ENCODE results near the gene SCUBE2. TPM values are rescaled to one million over a fixed set of nuclear protein-coding genes. Genes with fewer than 3 reads are reported as not detected.

The SCUBE2 gene
- polyA plus RNA-seq, 1 of the 3 experiments (the other 2 are of a cell fraction) = 0.76 TPM

GRCh38 chr11:9003573-9004182 is 87.7 kb downstream of the SCUBE2 start, which contains the start of gene NRIP3:
Gene NRIP3, minus strand, starts transcription at chr11:9004001. Its CDS starts 66 bp downstream, at chr11:9003935.
- Histone ChIP-seq H3K4me2 (peak within 1 kb of the TSS; percentile 89), H3K27ac (ENCODE audit: low read depth in 2 of 2, low read length in 1 of 2) (no peak within 1 kb of the TSS), H3F3A (replicated peaks; ENCODE audit: insufficient read depth) (peaks cover 22% of the 10 kb centered on the region), H4K20me1 (ENCODE audit: insufficient read depth) (no peaks in the 10 kb centered on the region), H3K9ac (peak within 1 kb of the TSS; percentile 62; the same call in 1 of the 2 replicates), H3K9me2 (no peaks in the 10 kb centered on the region), H2AFZ (ENCODE audit: low read depth) (peak within 1 kb of the TSS; percentile 94), H3K9me3 (no peaks in the 10 kb centered on the region), H3K4me3 (ENCODE audit: low read depth in 2 of 2, low read length in 1 of 2) (peak within 1 kb of the TSS; percentile 54 to 65), H3K4me1 (ENCODE audit: control insufficient read depth in 1 of 2, insufficient read depth in 2 of 2, low read depth in 1 of 2, low read length in 1 of 2) (peaks cover 7 to 8% of the 10 kb centered on the region in 2 experiments; a peak in 2 of 4 replicates), H3K27me3 (ENCODE audit: insufficient read depth) (peaks cover 8% of the 10 kb centered on the region; the same call in 1 of the 2 replicates), H3K36me3 (replicated peaks in 1 of 2; ENCODE audit: control insufficient read depth in 1 of 2, insufficient read depth in 2 of 2, low read length in 1 of 2) (no peaks in the 10 kb centered on the region), H3K79me2 (ENCODE audit: insufficient read depth) (peaks cover 6% of the 10 kb centered on the region; the same call in 1 of the 2 replicates)
- ChIA-PET CTCF (interaction anchor here (1.4 to 2.1 kb wide), 2 partner anchors 89 to 134 kb away, joined by 5 to 8 read pairs; no protein-coding TSS in a partner anchor), POLR2A (no interaction called here)
- peak; percentile 94 for DNase-seq
- TF ChIP-seq SMC3 (IDR thresholded peaks at IDR 0.05; ENCODE audit: low read depth, low read length) (no peak), FOXJ3 (CRISPR knock-in tag; IDR thresholded peaks at IDR 0.05) (no peak), RAD21 (IDR thresholded peaks at IDR 0.05; ENCODE audit: low read length) (no peak), MAX (IDR thresholded peaks at IDR 0.05; ENCODE audit: low read depth) (peak; percentile 91), TAF1 (IDR thresholded peaks at IDR 0.05; ENCODE audit: borderline replicate concordance, low read depth, low read length) (no peak; the same call in 1 of the 2 replicates)
- WGBS (ENCODE audit: low lambda C conversion rate) = 5% methylated on average over 3 of the region's 83 CpGs

- Histone ChIP-seq H3K9ac (peak overlapping the region; percentile 62; the same call in 1 of the 2 replicates), H2AFZ (ENCODE audit: low read depth) (peak overlapping the region; percentile 92), H3K4me3 (ENCODE audit: low read depth in 2 of 2, low read length in 1 of 2) (peak overlapping the region; percentile 54 to 65), H3K79me2 (ENCODE audit: insufficient read depth) (peaks cover 6% of the 10 kb centered on the region; the same call in 1 of the 2 replicates), H4K20me1 (ENCODE audit: insufficient read depth) (no peaks in the 10 kb centered on the region), H3K27ac (ENCODE audit: low read depth in 2 of 2, low read length in 1 of 2) (no peak overlapping the region), H3F3A (replicated peaks; ENCODE audit: insufficient read depth) (peaks cover 22% of the 10 kb centered on the region), H3K9me2 (no peaks in the 10 kb centered on the region), H3K9me3 (no peaks in the 10 kb centered on the region), H3K4me2 (peak overlapping the region; percentile 89), H3K4me1 (ENCODE audit: control insufficient read depth in 1 of 2, insufficient read depth in 2 of 2, low read depth in 1 of 2, low read length in 1 of 2) (peaks cover 7 to 8% of the 10 kb centered on the region in 2 experiments; a peak in 2 of 4 replicates), H3K36me3 (replicated peaks in 1 of 2; ENCODE audit: control insufficient read depth in 1 of 2, insufficient read depth in 2 of 2, low read length in 1 of 2) (no peaks in the 10 kb centered on the region), H3K27me3 (ENCODE audit: insufficient read depth) (peaks cover 8% of the 10 kb centered on the region; the same call in 1 of the 2 replicates)
- POLR2A ChIA-PET = no interaction called here
- WGBS (ENCODE audit: low lambda C conversion rate) = 26% methylated on average over 7 of the region's 8 CpGs
- DNase-seq = no peak
- CTCF ChIA-PET = interaction anchor here (1.2 to 2.1 kb wide), 4 partner anchors 12 to 135 kb away, joined by 3 to 8 read pairs (median 5); no protein-coding TSS in a partner anchor
- TF ChIP-seq ELF1 (IDR thresholded peaks at IDR 0.05) = no peak
- TF ChIP-seq FOXM1 (IDR thresholded peaks at IDR 0.05; ENCODE audit: low read depth) = no peak
- TF ChIP-seq RAD21 (IDR thresholded peaks at IDR 0.05; ENCODE audit: low read length) = no peak
- no peak for TF ChIP-seq USF2 (IDR thresholded peaks at IDR 0.05; ENCODE audit: borderline replicate concordance, low read depth, low read length)
- no peak for TF ChIP-seq CHD2 (IDR thresholded peaks at IDR 0.05; ENCODE audit: low read length, partially characterized antibody)
- TF ChIP-seq SMC3 (IDR thresholded peaks at IDR 0.05; ENCODE audit: low read depth, low read length) = no peak
- TF ChIP-seq TEAD4 (IDR thresholded peaks at IDR 0.05; ENCODE audit: borderline replicate concordance, insufficient read depth) = no peak
- no peak for TF ChIP-seq FOSL2 (IDR thresholded peaks at IDR 0.05; ENCODE audit: borderline replicate concordance, low read depth)
- no peak for TF ChIP-seq REST (IDR thresholded peaks at IDR 0.05; ENCODE audit: low read depth, low read length)
- no peak for TF ChIP-seq YY1 (IDR thresholded peaks at IDR 0.05; ENCODE audit: low read depth)
- no peak for TF ChIP-seq MAX (IDR thresholded peaks at IDR 0.05; ENCODE audit: low read depth)
- no peak for TF ChIP-seq RXRA (IDR thresholded peaks at IDR 0.05; ENCODE audit: borderline replicate concordance, low read depth)
- TF ChIP-seq ZBTB33 (IDR thresholded peaks at IDR 0.05; ENCODE audit: borderline replicate concordance, low read depth) = no peak
- TF ChIP-seq PBX3 (IDR thresholded peaks at IDR 0.05) = no peak
Measured at GRCh38 chr11:9002920-9003572, 88.4 kb downstream of the SCUBE2 start.

Data from SK-N-SH (cell line).